Endothelial cell of umbilical vein (primary cell): Measurements from ENCODE around the gene DNAH9.

Experiments
- JUN ChIP-seq: IDR thresholded peaks from 2 replicates; pipeline ENCODE4 v1.6.1; 2011; ENCODE audit warnings: borderline replicate concordance, low read depth; ENCODE audit not compliant: insufficient read length, insufficient read depth
- POLR2A ChIP-seq: IDR thresholded peaks from 2 replicates; pipeline ENCODE4 v1.6.1; 2012; ENCODE audit warnings: low read depth, mild to moderate bottlenecking, control low read depth, low read length
- TF ChIP-seq, protein P1 (sequence below), 2 donors: IDR thresholded peaks; 1 replicate in 1 of 2; 2 replicates in 1 of 2; pipeline ENCODE4 v1.5.1; 2011; ENCODE audit warnings: low read length in 2 of 2, mild to moderate bottlenecking in 2 of 2, moderate library complexity in 2 of 2, control low read depth in 1 of 2, inconsistent platforms in 1 of 2, low read depth in 1 of 2; ENCODE audit not compliant: insufficient read depth in 1 of 2; ENCODE audit errors: extremely low read depth in 1 of 2

DNA sequence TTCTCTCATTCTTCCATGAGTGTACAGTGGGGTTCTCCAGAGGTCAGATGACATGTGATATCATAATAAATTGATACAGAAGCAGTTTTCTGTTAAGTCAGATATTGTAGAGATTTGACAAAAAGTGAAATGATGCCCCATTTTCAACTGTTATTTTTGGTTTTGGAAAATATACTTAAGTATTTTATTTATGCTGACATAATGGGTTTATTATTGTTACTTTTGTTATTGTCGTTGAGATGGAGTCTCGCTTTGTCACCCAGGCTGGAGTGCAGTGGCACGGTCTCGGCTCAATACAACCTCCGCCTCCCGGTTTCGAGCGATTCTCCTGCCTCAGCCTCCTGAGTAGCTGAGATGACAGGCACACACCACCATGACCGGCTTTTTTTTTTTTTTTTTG, 94.4 kb downstream of the DNAH9 start:
- no peak for TF ChIP-seq JUN
- no peak for TF ChIP-seq POLR2A
- TF ChIP-seq, protein P1, sequence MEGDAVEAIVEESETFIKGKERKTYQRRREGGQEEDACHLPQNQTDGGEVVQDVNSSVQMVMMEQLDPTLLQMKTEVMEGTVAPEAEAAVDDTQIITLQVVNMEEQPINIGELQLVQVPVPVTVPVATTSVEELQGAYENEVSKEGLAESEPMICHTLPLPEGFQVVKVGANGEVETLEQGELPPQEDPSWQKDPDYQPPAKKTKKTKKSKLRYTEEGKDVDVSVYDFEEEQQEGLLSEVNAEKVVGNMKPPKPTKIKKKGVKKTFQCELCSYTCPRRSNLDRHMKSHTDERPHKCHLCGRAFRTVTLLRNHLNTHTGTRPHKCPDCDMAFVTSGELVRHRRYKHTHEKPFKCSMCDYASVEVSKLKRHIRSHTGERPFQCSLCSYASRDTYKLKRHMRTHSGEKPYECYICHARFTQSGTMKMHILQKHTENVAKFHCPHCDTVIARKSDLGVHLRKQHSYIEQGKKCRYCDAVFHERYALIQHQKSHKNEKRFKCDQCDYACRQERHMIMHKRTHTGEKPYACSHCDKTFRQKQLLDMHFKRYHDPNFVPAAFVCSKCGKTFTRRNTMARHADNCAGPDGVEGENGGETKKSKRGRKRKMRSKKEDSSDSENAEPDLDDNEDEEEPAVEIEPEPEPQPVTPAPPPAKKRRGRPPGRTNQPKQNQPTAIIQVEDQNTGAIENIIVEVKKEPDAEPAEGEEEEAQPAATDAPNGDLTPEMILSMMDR (IDR thresholded peaks at IDR 0.05; ENCODE audit: extremely low read depth in 1 of 2, insufficient read depth in 1 of 2, low read depth in 1 of 2, low read length in 2 of 2) = no peak
